ENCODE measurements around the gene SLC13A3.
"Not testable (repeated sequence)": the region's sequence is repeated elsewhere in the genome, so short reads cannot be mapped to it uniquely, and the experiment has no call there.

The SLC13A3 gene

DNA sequence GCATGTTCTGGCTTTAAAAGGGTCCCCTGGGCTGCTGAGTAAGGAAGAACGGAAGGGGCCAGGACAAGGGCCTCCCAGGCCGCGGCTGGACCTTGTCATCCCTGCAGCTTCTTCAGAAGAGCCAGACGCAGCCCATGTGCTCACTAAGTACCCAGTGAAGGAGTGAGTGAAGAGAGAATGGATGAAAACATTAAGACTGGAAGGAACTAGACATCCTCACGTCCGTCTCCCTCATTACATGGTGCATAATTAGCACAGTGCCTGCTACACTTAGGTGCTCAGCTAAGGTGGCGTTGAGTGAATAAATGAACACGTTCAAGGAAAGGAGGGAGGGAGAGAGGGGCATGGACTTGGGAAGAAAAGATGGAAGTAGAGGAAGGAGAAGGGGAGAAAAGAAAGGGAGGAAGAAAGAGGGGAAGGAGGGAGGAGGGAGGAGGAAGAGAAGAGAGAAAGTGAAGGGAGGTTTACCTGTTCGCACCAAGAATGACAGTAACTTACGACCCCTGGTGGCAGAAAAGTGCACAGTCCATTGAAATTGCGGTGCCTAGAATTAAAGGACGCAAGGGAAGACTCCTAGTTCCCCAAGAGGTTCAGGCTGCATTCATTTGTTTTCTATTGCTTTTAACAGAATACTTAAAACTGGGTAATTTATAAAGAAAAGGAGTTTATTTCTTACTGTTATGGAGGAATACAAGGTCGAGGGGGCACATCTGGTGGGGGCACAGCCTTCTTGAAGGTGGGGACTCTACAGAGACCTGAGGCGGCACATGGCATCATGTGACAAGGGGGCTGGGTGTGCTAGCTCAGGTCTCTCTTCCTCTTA lies 30.0 kb upstream of the SLC13A3 start:
- no peak for FAIRE-seq

DNA sequence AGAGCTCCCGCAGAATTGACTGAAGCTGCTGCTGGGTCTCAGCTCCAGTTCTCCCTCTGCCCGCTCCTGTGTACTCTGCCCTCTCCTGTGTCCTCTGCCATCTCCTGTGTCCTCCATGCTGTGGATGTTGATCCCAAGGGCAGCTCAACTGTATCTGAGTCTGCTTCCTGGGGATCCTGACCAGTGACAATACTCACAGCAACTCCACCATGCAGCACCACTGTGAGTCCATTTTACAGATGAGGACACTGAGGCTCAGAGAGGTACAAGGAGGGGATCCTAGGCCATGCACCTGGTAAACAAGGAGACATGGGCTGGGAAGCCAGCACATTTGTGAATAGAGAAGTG lies 29.4 kb upstream of the SLC13A3 start:
- no peak for FAIRE-seq

DNA sequence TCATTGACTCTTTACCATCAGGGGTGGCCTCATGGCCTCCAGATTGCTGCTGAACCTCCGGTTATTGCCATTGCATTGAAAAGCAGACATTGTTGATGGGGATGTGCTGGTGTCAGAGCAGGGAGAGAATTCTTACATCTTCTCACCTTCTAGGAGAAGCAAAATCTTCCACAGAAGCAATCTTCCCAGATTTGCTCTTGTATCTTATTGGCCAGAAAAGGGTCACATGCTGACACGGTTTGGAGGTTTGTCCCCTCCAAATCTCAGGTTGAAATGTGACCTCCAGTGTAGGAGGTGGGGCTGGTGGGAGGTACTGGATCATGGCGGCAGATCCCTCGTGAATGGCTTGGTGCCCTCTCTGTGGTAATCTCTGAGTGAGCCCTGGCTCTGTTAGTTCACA lies 27.3 kb upstream of the SLC13A3 start:
- FAIRE-seq: no peak

DNA sequence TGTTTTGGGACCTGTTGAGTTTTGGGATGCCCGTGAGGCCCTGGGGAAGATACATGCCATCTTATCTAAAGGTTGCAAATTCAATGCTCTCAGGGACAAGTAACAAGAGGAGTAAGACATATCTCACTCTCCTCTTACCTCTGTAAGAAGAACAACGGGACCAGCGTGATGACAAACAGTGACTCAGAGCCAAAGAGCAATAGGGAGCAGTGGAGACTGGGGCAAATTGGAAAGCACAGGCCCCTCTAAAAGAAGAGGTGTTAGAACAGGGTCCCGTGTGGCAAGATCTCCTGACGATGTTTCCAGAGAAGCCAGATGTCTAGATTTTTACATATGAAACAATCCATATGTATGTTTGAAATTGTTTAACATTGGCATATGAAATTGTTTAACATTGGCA lies 26.3 kb upstream of the SLC13A3 start:
- FAIRE-seq: no peak

DNA sequence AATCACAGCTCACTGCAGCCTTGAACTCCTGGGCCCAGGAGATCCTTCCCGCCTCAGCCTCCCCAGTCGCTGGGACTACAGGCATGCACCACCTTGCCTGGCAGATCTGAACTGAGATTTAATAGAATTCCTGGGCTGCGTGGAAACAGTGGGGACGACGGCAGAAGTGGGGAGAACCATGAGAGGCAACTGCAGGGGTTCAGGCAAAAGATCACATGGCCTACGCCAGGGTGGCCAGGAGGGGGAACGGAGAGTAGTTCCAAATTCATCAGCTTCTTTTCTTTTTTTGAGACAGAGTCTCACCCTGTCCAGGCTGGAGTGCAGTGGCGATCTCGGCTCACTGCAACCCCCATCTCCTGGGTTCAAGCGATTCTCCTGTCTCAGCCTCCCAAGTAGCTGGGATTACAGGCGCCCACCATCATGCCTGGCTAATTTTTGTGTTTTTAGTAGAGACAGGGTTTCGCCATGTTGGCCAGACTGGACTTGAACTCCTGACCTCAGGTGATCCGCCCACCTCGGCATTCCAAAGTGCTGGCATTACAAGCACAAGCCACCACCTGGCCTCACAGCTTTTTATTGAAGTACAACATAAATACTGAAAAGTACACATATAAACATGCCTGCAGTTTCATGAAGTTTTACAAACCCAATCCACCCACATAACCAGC lies 25.5 kb upstream of the SLC13A3 start:
- FAIRE-seq: not testable (repeated sequence)

DNA sequence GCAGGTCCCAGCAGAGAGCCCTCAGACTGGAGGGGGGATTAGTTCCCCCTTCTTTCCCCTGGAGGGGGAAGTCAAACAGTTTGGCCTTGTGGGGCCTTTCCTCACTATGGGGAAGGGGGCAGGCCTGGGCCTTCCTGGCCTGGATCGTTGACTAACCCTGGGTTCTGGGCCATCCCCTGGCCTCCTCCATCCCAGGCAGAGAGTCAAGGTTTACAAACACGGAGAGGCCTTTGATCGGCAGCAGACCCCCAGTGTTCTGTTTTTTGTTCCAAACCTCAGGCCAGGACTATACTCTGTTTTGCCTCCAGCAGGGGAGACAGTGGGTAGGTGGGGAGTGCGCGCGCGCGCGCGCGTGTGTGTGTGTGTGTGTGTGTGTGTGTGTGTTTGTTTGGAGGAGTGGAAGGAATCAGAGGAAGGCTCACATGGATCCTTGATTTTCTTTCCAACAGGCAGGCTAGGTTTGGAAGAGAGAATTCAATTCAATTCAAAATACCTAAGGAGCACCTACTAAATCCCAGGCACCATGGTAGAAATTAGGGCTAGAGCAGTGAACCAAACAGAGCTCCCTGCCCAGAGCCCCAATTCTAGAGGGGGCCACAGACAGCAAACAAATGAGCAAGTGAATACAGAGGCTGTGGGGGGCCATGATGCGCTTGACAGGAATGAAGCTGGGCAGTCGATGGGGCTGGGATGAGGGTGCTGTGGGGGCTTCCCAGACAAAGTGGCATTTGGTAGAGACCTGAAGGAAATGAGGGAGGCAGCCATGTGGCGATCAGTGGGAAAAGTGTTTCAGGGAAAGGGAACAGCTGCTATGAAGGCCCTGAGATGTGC lies 23.2 kb upstream of the SLC13A3 start:
- no peak for FAIRE-seq

- no peak for FAIRE-seq
Measured at GRCh38 chr20:46673394-46674252, 22.4 kb upstream of the SLC13A3 start.

DNA sequence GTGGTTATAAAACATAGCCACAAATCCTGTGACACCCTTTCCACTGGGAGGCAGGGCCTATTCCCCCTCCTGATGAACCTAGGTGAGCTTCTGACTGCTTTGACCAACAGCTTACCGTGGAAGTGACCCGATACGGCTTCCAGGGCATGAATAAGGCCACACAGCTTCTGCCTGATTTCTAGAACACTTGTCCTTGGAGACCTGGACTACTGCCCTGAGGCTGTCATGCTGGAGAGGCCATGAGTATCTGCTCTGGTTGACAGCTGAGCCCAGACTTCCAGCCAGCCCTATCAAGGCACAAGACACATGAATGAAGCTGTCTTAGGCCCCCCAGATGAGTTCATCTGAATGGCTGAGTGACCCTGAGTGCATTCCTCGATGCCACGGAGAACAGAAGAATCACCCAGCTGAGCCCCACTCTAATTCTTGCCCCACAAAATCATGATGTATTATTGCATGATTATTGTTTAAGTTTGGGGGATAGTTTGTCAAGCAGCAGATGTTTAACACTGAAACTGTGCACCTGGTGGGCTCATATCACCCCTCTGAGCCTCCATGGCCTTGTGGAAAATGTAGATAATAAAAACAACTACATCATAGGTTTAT lies 21.4 kb upstream of the SLC13A3 start:
- FAIRE-seq: no peak

- no peak for FAIRE-seq
Measured at GRCh38 chr20:46671866-46672542, 20.7 kb upstream of the SLC13A3 start.

GRCh38 chr20:46670585-46671584 lies 19.6 kb upstream of the SLC13A3 start:
- FAIRE-seq: no peak

- no peak for FAIRE-seq
Measured at GRCh38 chr20:46670228-46670584, 18.9 kb upstream of the SLC13A3 start.

GRCh38 chr20:46666818-46667515 lies 15.7 kb upstream of the SLC13A3 start:
- FAIRE-seq: no peak

- FAIRE-seq: no peak
Measured at GRCh38 chr20:46666306-46666705, 15.0 kb upstream of the SLC13A3 start.

GRCh38 chr20:46665602-46666001 lies 14.3 kb upstream of the SLC13A3 start:
- FAIRE-seq: no peak

GRCh38 chr20:46663531-46663930 lies 12.3 kb upstream of the SLC13A3 start:
- no peak for FAIRE-seq

DNA sequence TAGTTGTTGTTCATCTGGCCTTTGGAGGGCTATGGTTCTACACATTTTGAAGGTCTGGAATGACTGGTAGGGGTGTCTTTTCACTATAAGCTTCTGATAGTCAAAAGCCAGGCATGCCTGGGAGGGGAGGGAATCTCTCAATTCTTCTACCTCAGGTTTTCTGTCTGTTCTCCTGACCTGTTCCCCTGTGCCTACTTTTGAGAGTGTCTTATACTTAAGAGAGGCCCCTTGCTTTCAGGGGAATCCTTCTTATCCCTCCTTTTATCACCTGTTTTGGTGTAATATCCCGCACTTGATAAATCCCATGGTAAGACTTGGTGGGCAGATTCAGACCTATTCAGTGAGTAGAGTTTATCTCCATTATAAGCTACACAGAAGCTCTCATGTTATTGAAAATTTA lies 10.4 kb upstream of the SLC13A3 start:
- FAIRE-seq: no peak

DNA sequence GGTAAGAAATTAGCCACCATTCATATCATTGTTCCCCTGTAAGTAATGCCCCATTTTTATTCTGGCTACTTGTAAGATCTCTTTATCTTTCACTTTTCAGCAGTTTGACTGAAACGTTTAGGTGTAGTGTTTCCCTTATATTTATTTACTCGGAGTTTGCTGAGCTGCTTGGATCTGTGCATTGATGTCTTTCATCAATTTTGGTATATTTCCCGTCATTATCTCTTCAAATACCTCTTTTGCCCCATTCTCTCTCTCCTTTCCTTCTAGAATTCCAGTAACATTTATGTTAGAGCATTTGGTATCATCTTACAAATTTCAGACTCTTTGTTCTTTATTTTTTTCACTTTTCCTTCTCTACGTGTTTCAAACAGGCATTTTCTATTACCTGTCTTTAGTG lies 9.2 kb upstream of the SLC13A3 start:
- no peak for FAIRE-seq

GRCh38 chr20:46657618-46658017 lies 6.4 kb upstream of the SLC13A3 start:
- no peak for FAIRE-seq

DNA sequence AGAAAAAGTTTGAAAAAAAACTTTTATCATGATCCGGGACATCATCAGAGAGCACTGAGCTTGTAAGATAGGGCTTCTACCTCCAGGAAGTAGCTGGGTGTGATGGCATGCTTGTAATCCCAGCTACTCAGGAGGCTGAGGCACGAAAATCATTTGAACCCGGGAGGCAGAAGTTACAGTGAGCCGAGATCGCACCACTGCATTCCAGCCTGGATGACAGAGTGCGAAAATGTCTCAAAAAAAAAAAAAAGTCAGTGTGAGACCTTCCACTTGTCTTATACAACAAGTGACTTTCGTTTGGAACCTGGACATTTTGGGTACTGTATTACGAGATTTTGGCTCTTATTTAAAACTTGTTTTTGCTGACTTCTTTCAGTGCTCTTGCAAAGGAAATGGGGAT lies 5.9 kb upstream of the SLC13A3 start:
- no peak for FAIRE-seq

DNA sequence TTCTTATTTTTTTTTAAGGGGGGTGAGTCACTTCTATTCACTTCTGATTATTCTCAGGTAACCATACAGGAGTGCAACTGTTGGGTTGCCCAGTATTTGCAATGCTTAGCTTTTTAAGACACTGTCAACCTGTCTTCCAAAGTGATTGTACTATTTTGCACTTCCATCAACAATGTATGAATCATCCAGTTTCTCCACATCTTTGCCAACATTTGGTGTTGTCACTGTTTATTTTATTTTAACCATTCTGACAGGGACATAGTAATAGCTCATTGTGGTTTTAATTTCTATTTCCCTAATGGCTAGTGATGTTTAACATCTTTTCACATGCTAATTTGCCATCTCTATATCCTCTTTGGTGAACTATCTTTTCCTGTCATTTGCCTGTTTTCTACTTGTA lies 1.4 kb upstream of the SLC13A3 start:
- no peak for FAIRE-seq

Measured in endometrium (tissue), 2 donors.